ENCODE results near the gene PPP1R1B. TPM values are rescaled to one million over a fixed set of nuclear protein-coding genes. Genes with fewer than 3 reads are reported as not detected.

PPP1R1B gene
- total and polyA plus RNA-seq, 9 of the 15 experiments (the other 6 are each of a cell fraction or from before 2014, with no cell fraction given): 0.07 to 0.18 (median 0.10) TPM; not detected in 4

- TF ChIP-seq ZNF318 (IDR thresholded peaks at IDR 0.05; ENCODE audit: borderline replicate concordance in 1 of 2, low read depth in 1 of 2): peak in 1 of 2 experiments; percentile 71; a peak in 2 of 4 replicates
- peak in 1 of 2 experiments; percentile 84 for TF ChIP-seq AFF1 (IDR thresholded peaks at IDR 0.05; ENCODE audit: low read depth in 1 of 2, partially characterized antibody in 2 of 2)
- TF ChIP-seq ETV1 (tag; conservative IDR thresholded peaks at IDR 0.05; ENCODE audit: low read depth): peak; percentile 68
- TF ChIP-seq TFAP4 (CRISPR knock-in tag; IDR thresholded peaks at IDR 0.05; ENCODE audit: borderline replicate concordance): peak; percentile 76; the same call in 1 of the 2 replicates
- peak; percentile 51; the same call in 1 of the 2 replicates for TF ChIP-seq HLTF (IDR thresholded peaks at IDR 0.05)
- peak; percentile 31; the same call in 1 of the 2 replicates for TF ChIP-seq ZNF644 (tag; IDR thresholded peaks at IDR 0.05; ENCODE audit: low read depth)
- TF ChIP-seq ZNF707 (CRISPR knock-in tag; conservative IDR thresholded peaks at IDR 0.05): no peak
- peak; percentile 89 for TF ChIP-seq SMARCE1 (IDR thresholded peaks at IDR 0.05)
- TF ChIP-seq, protein P1, sequence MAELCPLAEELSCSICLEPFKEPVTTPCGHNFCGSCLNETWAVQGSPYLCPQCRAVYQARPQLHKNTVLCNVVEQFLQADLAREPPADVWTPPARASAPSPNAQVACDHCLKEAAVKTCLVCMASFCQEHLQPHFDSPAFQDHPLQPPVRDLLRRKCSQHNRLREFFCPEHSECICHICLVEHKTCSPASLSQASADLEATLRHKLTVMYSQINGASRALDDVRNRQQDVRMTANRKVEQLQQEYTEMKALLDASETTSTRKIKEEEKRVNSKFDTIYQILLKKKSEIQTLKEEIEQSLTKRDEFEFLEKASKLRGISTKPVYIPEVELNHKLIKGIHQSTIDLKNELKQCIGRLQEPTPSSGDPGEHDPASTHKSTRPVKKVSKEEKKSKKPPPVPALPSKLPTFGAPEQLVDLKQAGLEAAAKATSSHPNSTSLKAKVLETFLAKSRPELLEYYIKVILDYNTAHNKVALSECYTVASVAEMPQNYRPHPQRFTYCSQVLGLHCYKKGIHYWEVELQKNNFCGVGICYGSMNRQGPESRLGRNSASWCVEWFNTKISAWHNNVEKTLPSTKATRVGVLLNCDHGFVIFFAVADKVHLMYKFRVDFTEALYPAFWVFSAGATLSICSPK (IDR thresholded peaks at IDR 0.05; ENCODE audit: borderline replicate concordance): no peak
- peak; percentile 28; the same call in 1 of the 2 replicates for TF ChIP-seq PTTG1 (tag; IDR thresholded peaks at IDR 0.05; ENCODE audit: low read depth)
- peak; percentile 64 for TF ChIP-seq MAFF (IDR thresholded peaks at IDR 0.05; ENCODE audit: low read length)
- TF ChIP-seq ELF1 (tag; IDR thresholded peaks at IDR 0.05): peak; percentile 67
Observed at GRCh38 chr17:39650121-39650579, 23.4 kb downstream of the PPP1R1B start (continued).
